HepG2 (cell line): Measurements from ENCODE around the gene TRIM54. TPM values are rescaled to one million over a fixed set of nuclear protein-coding genes. Genes with fewer than 3 reads are reported as not detected.

Experiments used
- AFF4 ChIP-seq: sonication (generic); formaldehyde crosslinking; IDR thresholded peaks from 2 replicates; pipeline ENCODE4 v1.4.0; 2020; ENCODE audit warnings: missing genetic modification reagents
- ATF6 ChIP-seq: sonication (generic); formaldehyde crosslinking; conservative IDR thresholded peaks from 2 replicates; pipeline ENCODE4 v1.4.0; 2020; ENCODE audit warnings: missing genetic modification reagents
- CBFB ChIP-seq: sonication (generic); formaldehyde crosslinking; IDR thresholded peaks from 2 replicates; pipeline ENCODE4 v1.4.0; 2020; ENCODE audit warnings: missing genetic modification reagents
- DNMT3B ChIP-seq: conservative IDR thresholded peaks from 2 replicates; pipeline ENCODE4 v1.6.1; 2016; ENCODE audit warnings: missing biosample characterization, control low read depth
- E2F2 ChIP-seq: sonication (generic); formaldehyde crosslinking; IDR thresholded peaks from 2 replicates; pipeline ENCODE4 v1.4.0; 2020; ENCODE audit warnings: missing genetic modification reagents, borderline replicate concordance
- MAZ ChIP-seq, 2 experiments: sonication (generic) in 1 of 2; formaldehyde crosslinking in 1 of 2; IDR thresholded peaks; 2 replicates each; pipeline versions ENCODE4 v1.5.0 to v1.6.1; 2012 to 2020; ENCODE audit warnings: low read depth in 2 of 2, mild to moderate bottlenecking in 2 of 2, borderline replicate concordance in 1 of 2, improper control_type of control experiment in 1 of 2, low read length in 1 of 2, missing genetic modification reagents in 1 of 2, moderate library complexity in 1 of 2
- MTA3 ChIP-seq: sonication (generic); formaldehyde crosslinking; IDR thresholded peaks from 2 replicates; pipeline ENCODE4 v1.4.0; 2020; ENCODE audit warnings: missing genetic modification reagents
- MTF2 ChIP-seq: sonication (generic); formaldehyde crosslinking; IDR thresholded peaks from 2 replicates; pipeline ENCODE4 v1.5.0; 2020; ENCODE audit warnings: missing genetic modification reagents, borderline replicate concordance
- NR2F6 ChIP-seq, 2 experiments: IDR thresholded peaks; 2 replicates each; pipeline ENCODE4 v1.6.1; 2016; ENCODE audit warnings: antibody characterized with exemption in 1 of 2, mild to moderate bottlenecking in 1 of 2
- NR3C1 ChIP-seq: sonication (generic); formaldehyde crosslinking; IDR thresholded peaks from 2 replicates; pipeline ENCODE4 v1.4.0; 2020; ENCODE audit warnings: missing genetic modification reagents
- SSRP1 ChIP-seq: IDR thresholded peaks from 2 replicates; pipeline ENCODE4 v1.6.1; 2016; ENCODE audit warnings: control low read depth
- TERF1 ChIP-seq: sonication (generic); formaldehyde crosslinking; IDR thresholded peaks from 2 replicates; pipeline ENCODE4 v1.8.0; 2022; ENCODE audit warnings: mild to moderate bottlenecking, missing genetic modification reagents, moderate library complexity
- ZBTB38 ChIP-seq: sonication (generic); formaldehyde crosslinking; IDR thresholded peaks from 2 replicates; pipeline ENCODE4 v1.5.1; 2020; ENCODE audit warnings: mild to moderate bottlenecking, missing genetic modification reagents
- ZMAT5 ChIP-seq: sonication (generic); formaldehyde crosslinking; IDR thresholded peaks from 2 replicates; pipeline ENCODE4 v1.5.0; 2020; ENCODE audit warnings: mild to moderate bottlenecking, low read depth, missing genetic modification reagents, borderline replicate concordance
- ZNF12 ChIP-seq: sonication (generic); formaldehyde crosslinking; IDR thresholded peaks from 2 replicates; pipeline ENCODE4 v1.5.0; 2020; ENCODE audit warnings: missing genetic modification reagents
- ZNF251 ChIP-seq: sonication (generic); formaldehyde crosslinking; IDR thresholded peaks from 2 replicates; pipeline ENCODE4 v1.9.0; 2021; ENCODE audit warnings: mild to moderate bottlenecking, missing genetic modification reagents
- ZNF260 ChIP-seq: sonication (generic); formaldehyde crosslinking; IDR thresholded peaks from 2 replicates; pipeline ENCODE4 v1.4.0; 2020; ENCODE audit warnings: missing genetic modification reagents, low read depth, mild to moderate bottlenecking, borderline replicate concordance
- polyA plus RNA-seq, 8 experiments: library from polyadenylated mRNA; depleted of rRNA in 3 of 8; stranded (reverse) in 7 of 8; unstranded in 1 of 8; fragments of >200 nt; fragmentation: Illumina TruSeq in 4 of 8; extraction: Trizol in 4 of 8; gene quantifications; 2 replicates each; pipeline versions ENCODE4 v1.2.1 to v1.2.3, GENCODE V29; 2011 to 2016; ENCODE audit warnings: low read depth in 4 of 8, missing spikeins in 1 of 8, mixed read lengths in 1 of 8; ENCODE audit not compliant: insufficient read depth in 1 of 8
- total RNA-seq, 5 experiments: library from RNA; depleted of rRNA; stranded (reverse); fragments of >200 nt; fragmentation: Illumina TruSeq; extraction: Trizol; gene quantifications; 2 replicates each; pipeline ENCODE4 v1.2.3, GENCODE V29; 2016; ENCODE audit warnings: low read depth in 1 of 5

Gene TRIM54
- total and polyA plus RNA-seq, 2 of the 13 experiments (the other 11 are each of a cell fraction or from before 2014, with no cell fraction given) = 0.07 to 0.13 TPM

- TF ChIP-seq TERF1 (CRISPR knock-in tag) (no peak), NR2F6 (IDR thresholded peaks at IDR 0.05) (peak; percentile 35; the same call in 1 of the 2 replicates), NR2F6 (CRISPR knock-in tag; IDR thresholded peaks at IDR 0.05) (peak; percentile 50; the same call in 1 of the 2 replicates), DNMT3B (no peak), MAZ (IDR thresholded peaks at IDR 0.05; ENCODE audit: borderline replicate concordance, low read depth, low read length) (peak; percentile 79; the same call in 1 of the 2 replicates), MAZ (CRISPR knock-in tag; IDR thresholded peaks at IDR 0.05; ENCODE audit: low read depth) (peak; percentile 71), CBFB (CRISPR knock-in tag) (peak; percentile 76; the same call in 1 of the 2 replicates), ZBTB38 (CRISPR knock-in tag) (peak; percentile 72), ATF6 (no peak), ZNF12 (CRISPR knock-in tag) (0 out of 2 replicates have a peak, but pooled peaks have one; percentile 37), ZMAT5 (CRISPR knock-in tag) (no peak), SSRP1 (CRISPR knock-in tag) (no peak), ZNF260 (CRISPR knock-in tag) (no peak), E2F2 (no peak), ZNF251 (CRISPR knock-in tag) (peak; percentile 45; the same call in 1 of the 2 replicates), AFF4 (no peak; the same call in 1 of the 2 replicates), NR3C1 (no peak), MTA3 (CRISPR knock-in tag) (no peak), MTF2 (CRISPR knock-in tag) (no peak)
- TF ChIP-seq, all 625 proteins: peak for 206
Measured at GRCh38 chr2:27249891-27250651, 32.2 kb upstream of the TRIM54 start (continued).
